ENCODE results near the gene SGK2.

SGK2 gene

GRCh38 chr20:43558412-43559146 lies at the start of gene SGK2:
Gene SGK2, plus strand, starts transcription at chr20:43559027. Its CDS starts 7,469 bp downstream, at chr20:43566496.
- DNase-seq (ENCODE audit: low read depth) = no peak

GRCh38 chr20:43511879-43512278 lies 46.9 kb upstream of the SGK2 start:
- DNase-seq (ENCODE audit: low read depth) = no peak

DNA sequence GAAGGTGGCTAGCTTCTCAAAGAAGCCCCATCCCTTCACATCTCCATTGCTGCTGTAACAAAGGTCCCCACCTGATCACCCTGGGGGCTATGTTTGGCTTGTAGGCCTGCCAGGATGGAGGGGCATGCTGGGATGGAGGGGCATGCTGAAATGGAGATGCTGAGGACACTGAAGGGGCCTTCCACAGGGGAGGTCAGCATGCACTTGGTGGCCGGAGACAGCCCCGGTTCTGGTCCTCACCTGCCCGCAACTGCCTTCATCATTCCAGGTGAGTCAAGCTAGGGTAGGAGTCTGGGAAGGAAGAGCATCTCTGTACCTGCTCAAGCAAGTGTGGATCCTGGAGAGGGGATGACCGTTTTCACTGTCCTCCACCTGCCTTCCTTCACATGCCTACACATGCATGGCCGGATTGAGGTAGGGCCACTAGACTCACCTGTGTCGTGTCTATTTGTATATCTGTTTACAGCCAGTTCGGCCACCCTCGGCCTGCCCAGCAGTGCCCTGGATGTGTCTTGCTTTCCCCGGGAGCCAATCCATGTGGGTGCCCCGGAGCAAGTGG lies 45.4 kb upstream of the SGK2 start:
- DNase-seq (ENCODE audit: low read depth) = no peak

DNA sequence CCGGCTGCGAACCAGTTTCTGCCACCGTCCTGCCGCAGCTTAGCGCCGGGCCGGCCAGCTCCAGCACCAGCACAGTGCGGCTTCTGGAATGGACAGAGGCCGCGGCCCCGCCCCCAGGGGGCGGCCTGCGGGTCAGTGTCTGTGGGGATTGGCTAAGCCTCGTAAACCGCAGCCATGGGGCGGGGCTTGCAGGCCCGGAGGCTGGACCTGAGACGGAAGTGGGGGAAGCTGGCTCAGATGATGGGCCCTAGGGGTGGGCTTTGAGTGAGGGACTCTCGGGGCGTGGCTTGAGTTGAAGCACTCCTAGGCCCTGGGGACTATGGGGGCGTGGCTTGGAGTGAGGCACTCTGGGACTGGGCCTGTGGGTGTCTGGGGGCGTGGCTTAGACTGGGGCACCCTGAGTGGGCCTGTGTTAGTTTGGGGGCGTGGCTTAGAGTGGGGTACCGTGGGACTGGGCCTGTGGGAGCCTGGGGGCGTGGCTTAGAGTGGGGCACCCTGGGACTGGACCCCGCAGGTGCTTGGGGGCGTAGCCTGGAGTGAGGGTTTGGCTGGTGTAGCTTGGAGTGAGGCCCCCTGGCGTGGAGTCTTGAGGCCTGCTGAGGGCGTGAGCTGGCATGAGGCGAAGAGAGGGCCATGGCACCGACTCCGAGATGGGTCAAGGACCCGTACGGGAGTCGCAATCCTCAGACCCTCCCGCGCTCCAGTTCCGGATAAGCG lies 44.7 kb upstream of the SGK2 start:
- DNase-seq (ENCODE audit: low read depth) = peak; percentile 78

DNA sequence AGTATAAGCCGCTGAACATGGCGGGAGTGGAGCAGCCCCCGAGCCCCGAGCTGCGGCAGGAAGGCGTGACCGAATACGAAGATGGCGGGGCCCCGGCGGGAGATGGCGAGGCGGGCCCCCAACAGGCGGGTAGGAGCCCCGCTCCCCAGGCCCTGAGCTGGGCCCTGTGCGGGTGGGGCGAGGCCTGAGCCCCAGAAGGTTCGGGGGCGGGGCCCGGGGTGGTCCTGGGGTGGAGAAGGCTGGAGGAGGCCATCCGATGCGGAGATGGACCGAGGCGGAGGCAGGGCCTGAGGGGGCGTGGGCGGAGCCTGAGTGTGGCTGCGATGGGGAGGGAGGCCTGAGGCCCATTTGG lies 44.2 kb upstream of the SGK2 start:
- DNase-seq (ENCODE audit: low read depth) = no peak

GRCh38 chr20:43515628-43516027 lies 43.2 kb upstream of the SGK2 start:
- DNase-seq (ENCODE audit: low read depth) = no peak

DNA sequence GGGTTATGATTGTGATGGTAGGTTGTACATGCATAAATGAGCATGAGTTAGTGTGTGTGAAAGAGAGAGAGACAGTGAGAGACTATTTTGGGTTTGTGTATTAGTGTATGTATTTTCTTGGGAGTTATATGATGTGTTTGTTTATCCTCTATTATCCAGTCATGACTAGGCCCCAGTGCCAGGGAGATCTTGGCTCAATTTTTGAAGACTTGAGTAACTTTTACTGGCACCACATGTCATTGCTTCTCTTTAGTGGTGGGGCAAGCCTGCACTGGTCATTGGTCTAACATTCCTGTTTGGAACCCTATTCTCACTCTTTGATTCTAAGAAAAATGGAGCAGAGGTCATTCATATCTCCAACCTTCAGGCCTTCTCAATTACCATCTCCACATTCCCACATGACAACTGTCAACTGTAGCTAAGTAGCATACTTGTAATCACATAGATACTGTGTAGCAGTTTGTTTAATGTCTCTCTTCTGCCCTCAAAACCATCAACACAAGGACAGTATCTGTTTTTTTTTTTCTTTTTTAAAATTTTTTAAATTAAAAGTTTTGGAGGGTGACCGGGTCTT lies 42.5 kb upstream of the SGK2 start:
- DNase-seq (ENCODE audit: low read depth) = no peak

- no peak for DNase-seq (ENCODE audit: low read depth)
Observed at GRCh38 chr20:43520074-43520630, 38.7 kb upstream of the SGK2 start.

- no peak for DNase-seq (ENCODE audit: low read depth)
Observed at GRCh38 chr20:43525021-43525420, 33.8 kb upstream of the SGK2 start.

GRCh38 chr20:43528258-43528875 lies 30.5 kb upstream of the SGK2 start:
- no peak for DNase-seq (ENCODE audit: low read depth)

GRCh38 chr20:43529051-43529450 lies 29.8 kb upstream of the SGK2 start:
- no peak for DNase-seq (ENCODE audit: low read depth)

DNA sequence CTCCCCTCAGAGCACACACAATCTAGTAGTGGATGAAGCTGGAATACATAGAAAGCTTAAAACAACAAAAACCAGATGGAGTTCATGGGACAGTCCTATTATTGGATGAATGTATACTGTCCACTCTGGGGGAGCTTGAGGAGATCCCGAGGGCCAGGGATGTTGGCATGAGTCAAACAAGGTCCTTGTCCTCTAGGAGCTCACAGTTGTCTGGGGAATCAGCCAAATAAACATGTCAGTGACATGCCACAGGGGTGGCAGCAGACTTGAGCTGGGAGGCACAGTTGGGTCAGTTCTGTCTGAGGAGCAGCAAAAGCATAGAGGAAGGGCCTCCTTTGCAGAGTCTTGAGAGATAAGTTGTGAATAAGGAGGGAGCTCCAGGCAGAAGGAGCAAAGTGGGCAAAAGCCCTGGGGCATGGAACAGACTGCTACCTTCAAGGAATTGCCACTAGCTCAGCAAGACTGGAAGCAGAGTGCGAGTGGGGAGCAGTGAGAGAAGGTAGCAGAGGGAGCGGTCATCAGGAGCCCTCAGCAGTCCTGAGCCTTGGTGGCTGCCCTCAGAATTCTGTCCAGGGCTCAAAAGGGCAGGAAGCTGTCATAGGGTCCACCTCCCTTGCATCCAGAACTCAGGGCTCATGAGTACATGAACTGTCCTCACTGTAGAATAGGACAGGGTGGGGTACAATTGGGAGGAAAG lies 29.2 kb upstream of the SGK2 start:
- DNase-seq (ENCODE audit: low read depth) = no peak

DNA sequence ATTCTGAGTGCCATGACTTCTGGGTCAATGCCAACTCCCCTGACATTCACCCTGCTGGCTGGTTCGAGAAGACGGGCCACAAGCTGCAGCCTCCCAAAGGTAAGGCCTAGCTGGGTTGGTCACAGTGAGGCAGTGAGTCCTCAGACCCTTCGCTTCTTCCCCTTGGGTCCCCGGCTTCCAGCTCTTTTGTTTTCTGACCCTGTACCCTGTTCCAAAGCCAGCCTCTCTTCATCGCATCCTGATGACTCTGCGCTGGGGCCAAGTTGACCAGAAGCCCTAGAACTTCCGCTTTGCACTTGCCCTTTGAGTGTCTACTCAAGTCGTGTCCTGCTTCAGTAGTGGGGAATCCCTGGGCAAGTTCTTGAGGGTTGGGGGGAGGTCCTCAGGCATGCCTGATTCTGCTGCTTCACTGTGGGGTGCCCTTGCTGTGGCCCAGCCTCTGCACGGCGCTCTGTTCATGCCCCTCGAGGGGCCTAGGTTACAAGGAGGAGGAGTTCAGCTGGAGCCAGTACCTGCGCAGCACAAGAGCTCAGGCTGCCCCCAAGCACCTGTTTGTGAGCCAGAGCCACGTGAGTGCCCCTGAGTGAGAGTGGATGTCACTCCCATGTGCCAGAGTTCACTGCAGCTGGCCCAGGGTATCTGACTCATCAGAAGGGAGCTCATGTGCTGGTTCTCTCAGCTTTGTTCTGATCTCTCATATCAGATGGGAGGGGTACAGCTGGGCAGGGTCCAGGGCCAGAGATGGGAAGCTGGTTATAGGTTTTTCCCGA lies 28.3 kb upstream of the SGK2 start:
- DNase-seq (ENCODE audit: low read depth) = no peak

DNA sequence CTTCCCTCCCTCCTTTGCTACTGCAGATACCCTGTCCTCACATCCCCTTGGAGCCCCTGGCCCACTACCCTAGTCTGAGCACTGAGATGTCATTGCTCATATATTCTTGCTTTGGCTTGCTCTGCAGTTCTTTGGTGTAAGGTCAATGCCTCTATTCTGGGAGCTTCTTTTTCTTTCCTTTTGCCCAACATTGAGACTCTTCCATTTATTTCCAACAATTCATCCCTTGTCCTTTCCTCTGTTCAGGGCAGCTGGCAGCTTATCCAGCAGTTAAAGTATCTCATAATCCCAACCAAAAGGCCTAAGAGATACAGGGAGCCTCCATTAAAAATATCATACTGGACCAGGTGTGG lies 27.8 kb upstream of the SGK2 start:
- no peak for DNase-seq (ENCODE audit: low read depth)

GRCh38 chr20:43532416-43533055 lies 26.3 kb upstream of the SGK2 start:
- DNase-seq (ENCODE audit: low read depth) = no peak

DNA sequence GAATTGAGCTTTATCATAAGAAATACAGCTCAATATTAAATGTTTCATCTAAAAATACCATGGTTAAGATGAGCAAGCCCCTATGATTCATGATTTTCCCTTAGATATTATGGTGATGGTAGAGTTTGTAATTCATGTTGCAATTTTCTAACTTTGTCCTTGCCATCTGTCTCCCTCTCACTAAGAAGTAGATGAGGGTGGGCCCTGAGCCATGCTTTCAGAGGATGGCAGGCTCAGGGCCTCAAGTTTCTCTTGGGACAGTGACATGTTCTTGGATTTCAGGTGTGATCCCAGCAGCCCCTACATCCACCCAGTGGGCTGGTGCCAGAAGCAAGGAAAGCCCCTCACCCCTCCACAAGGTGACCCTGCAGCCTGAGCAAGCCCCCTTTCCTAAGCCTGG lies 25.8 kb upstream of the SGK2 start:
- no peak for DNase-seq (ENCODE audit: low read depth)

- DNase-seq (ENCODE audit: low read depth) = no peak
Observed at GRCh38 chr20:43534016-43534415, 24.8 kb upstream of the SGK2 start.

GRCh38 chr20:43534791-43535350 lies 24.0 kb upstream of the SGK2 start:
- no peak for DNase-seq (ENCODE audit: low read depth)

GRCh38 chr20:43535370-43536004 lies 23.3 kb upstream of the SGK2 start:
- no peak for DNase-seq (ENCODE audit: low read depth)

Data from activated T-helper 9 cell treated with anti-CD3 and anti-CD28 coated beads, Interleukin-2, amount 50 U/mL, for 16 hours (primary cell).